ENCODE data around the gene FTO.

- TF ChIP-seq, protein P1, sequence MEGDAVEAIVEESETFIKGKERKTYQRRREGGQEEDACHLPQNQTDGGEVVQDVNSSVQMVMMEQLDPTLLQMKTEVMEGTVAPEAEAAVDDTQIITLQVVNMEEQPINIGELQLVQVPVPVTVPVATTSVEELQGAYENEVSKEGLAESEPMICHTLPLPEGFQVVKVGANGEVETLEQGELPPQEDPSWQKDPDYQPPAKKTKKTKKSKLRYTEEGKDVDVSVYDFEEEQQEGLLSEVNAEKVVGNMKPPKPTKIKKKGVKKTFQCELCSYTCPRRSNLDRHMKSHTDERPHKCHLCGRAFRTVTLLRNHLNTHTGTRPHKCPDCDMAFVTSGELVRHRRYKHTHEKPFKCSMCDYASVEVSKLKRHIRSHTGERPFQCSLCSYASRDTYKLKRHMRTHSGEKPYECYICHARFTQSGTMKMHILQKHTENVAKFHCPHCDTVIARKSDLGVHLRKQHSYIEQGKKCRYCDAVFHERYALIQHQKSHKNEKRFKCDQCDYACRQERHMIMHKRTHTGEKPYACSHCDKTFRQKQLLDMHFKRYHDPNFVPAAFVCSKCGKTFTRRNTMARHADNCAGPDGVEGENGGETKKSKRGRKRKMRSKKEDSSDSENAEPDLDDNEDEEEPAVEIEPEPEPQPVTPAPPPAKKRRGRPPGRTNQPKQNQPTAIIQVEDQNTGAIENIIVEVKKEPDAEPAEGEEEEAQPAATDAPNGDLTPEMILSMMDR (conservative IDR thresholded peaks at IDR 0.05), result no peak
- TF ChIP-seq ZFX (IDR thresholded peaks at IDR 0.05), result no peak
Observed at GRCh38 chr16:54165912-54166865, 462.2 kb downstream of the FTO start.
